Inferior parietal cortex (tissue), 1 donor: ENCODE measurements around the gene MAMDC4.

Source experiments
- DNase-seq: peaks from one replicate; pipeline ENCODE4 v3.0.0-alpha.2; 2016; ENCODE audit errors: extremely low spot score

The MAMDC4 gene

DNA sequence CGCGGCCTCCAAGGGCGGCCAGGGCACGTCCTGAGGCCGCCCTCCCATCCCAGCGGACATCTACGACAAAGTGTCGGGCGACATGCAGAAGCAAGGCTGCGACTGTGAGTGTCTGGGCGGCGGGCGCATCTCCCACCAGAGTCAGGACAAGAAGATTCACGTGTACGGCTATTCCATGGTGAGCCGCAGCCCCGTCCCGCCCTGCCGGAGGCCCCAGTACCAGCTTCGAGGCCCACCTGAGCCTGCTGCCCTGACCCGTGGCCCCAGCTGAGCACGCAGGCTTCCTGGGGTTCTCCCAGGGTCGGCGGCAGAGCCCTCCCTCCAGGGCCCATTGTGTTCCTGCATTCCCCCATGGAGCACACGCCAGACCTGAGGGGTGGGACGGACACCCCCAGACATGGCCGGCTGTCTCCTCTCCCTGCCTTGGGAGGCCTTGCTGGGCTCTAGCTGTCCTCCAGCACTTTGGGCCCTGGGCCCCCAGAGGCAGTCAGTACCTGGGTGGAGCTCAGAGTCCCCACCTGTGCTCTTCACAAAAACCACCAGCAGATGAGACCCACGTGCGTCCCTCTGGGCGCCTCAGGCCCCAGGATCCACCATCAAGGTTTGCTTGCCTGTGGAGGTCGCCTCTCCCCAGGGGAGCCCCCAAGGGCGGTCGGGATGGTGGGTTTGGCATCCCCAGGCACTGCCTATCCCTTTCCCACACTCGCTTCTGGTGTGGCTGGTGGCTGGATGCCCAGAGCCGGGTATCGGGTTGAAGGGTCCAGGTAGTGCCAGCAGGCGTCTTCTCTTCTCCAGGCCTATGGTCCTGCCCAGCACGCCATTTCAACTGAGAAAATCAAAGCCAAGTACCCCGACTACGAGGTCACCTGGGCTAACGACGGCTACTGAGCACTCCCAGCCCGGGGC lies 1.9 kb upstream of the MAMDC4 start:
- DNase-seq, result no peak

DNA sequence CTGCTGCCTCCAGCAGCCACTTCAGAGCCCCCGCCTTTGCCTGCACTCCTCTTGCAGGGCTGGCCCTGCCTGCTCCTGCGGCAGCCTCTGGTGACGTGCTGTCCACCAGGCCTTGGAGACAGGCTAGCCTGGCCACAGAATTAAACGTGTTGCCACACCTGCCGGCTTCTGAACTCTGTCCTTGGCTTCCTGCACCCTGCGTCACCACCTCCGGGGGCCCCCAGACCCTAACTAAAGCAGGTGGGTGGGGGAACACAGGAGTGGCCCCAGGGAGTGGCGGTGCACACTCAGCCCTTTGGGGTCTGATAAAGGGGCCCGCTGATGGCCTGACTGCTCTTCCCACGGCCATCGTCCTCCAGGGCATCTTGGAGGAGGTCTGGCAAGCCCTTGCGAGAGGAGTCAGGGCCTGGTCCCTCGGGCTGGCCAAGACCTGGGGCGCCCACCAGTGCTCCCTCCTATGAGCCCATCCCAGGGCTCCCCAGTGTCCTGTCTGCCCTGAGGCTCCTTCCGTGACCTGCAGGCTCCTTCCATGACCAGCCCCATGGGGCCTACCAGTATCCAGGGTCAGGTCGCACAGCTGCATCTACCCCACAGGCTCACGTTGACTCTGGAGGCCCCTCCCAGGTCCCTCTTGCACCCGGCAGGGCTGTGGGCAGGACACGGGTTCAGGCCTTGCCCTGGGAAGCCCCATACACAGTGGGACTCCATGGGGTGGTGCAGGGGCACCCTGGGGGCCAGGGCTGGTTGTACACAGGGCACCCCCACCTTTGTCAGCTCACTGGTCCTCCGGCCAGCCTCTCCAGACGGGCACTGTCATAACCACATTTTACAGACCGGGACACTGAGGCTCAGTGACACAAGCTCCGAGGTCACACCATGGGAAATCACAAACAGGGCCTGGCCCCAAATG lies 1.0 kb upstream of the MAMDC4 start:
- no peak for DNase-seq

DNA sequence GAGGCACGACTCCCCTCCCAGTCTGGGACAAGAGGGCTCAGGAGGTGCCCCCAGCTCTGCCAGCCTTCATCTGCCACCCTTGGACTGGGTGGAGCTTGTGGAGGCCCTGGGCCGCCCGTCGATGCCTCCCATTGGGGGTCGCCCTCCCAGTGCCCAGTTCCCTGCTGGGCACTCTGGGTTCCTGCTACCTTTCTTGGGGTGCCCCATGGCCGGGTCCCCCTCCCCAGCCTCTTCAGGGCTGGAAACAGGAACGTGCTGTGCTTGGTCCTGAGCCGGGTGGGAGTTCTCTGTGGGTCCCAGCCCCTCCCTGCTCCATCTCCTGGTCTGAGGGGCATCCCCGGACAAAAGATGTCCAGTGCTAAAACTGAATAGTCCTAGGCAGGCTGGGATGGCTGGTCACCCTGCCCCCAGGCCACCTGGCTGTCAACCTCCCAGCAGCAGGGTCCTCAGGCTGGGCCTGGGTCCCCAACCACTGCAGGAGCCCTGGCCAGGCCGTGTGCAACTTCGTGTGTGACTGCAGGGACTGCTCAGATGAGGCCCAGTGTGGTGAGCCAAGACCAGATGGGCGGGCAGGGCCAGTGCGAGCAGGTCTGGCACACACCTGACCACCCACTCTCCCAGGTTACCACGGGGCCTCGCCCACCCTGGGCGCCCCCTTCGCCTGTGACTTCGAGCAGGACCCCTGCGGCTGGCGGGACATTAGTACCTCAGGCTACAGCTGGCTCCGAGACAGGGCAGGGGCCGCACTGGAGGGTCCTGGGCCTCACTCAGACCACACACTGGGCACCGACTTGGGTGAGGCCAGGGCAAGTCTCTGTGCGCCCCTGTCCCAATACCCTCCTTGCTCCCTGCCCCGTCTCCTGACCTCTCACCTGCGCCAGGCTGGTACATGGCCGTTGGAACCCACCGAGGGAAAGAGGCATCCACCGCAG lies 784 bp downstream of the MAMDC4 start:
- DNase-seq, result no peak

DNA sequence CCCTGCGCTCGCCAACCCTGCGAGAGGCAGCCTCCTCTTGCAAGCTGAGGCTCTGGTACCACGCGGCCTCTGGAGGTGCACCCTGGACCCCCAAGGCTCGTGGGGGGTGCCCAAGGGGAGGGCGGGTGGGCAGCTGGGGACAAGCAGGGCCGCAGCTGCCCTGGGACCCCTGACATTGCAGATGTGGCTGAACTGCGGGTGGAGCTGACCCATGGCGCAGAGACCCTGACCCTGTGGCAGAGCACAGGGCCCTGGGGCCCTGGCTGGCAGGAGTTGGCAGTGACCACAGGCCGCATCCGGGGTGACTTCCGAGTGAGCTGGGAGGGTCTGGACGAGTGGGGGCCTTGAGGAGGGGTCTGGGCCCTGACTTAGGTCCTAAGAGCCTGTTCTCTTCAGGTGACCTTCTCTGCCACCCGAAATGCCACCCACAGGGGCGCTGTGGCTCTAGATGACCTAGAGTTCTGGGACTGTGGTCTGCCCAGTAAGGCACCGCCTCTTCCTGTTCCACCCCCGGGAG lies 1.5 kb downstream of the MAMDC4 start:
- no peak for DNase-seq

DNA sequence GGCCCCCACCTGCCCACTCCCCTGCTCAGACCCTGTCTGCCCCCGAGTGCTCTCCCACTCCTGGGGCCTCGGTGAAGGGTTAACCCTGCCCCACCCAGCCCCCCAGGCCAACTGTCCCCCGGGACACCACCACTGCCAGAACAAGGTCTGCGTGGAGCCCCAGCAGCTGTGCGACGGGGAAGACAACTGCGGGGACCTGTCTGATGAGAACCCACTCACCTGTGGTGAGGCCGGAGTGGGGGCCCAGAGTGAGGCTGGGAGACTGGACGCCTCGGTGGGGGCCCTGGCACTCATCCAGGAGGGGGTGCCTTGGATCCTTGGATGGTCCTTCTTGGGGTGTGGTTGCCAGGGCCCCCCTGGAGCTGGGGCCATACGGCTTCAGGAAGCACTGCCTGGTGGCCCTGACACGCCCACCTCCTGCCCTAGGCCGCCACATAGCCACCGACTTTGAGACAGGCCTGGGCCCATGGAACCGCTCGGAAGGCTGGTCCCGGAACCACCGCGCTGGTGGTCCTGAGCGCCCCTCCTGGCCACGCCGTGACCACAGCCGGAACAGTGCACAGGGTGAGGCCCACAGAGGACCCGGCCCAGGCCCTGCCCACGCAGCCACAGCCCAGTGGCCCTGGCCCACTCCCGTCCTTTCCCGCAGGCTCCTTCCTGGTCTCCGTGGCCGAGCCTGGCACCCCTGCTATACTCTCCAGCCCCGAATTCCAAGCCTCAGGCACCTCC lies 2.1 kb downstream of the MAMDC4 start:
- no peak for DNase-seq

DNA sequence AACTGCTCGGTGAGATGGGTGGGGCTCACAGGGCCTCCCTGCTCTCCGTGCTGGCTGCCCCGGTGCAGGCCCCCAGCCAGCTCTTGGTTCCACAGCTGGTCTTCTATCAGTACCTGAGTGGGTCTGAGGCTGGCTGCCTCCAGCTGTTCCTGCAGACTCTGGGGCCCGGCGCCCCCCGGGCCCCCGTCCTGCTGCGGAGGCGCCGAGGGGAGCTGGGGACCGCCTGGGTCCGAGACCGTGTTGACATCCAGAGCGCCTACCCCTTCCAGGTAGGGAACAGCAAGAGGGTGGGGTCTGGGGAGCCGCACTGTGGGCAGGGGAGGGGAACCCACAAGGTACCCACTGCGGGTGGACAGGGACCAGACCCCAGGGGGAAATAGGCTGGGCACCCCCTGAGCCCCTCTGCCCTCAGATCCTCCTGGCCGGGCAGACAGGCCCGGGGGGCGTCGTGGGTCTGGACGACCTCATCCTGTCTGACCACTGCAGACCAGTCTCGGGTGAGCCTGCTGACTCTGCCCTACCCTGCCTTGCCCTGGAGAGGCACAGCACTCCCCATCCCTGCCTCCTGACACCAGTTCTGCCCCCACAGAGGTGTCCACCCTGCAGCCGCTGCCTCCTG lies 2.8 kb downstream of the MAMDC4 start:
- no peak for DNase-seq

DNA sequence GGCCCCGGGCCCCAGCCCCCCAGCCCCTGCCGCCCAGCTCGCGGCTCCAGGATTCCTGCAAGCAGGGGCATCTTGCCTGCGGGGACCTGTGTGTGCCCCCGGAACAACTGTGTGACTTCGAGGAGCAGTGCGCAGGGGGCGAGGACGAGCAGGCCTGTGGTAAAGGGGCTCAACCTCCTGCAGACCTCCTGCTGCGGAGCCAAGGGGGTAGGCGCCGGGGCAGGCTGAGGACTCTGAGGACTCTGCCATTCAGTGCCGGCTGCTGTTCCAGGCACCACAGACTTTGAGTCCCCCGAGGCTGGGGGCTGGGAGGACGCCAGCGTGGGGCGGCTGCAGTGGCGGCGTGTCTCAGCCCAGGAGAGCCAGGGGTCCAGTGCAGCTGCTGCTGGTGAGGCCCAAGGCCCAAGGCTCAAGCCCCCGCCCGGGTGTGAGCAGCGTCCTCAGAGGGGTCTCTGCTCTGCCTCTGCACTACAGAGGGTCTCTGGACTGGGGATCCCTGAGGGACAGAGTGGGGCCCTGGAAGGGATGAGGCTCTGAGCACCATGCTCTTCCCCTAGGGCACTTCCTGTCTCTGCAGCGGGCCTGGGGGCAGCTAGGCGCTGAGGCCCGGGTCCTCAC lies 3.4 kb downstream of the MAMDC4 start:
- DNase-seq, result no peak

DNA sequence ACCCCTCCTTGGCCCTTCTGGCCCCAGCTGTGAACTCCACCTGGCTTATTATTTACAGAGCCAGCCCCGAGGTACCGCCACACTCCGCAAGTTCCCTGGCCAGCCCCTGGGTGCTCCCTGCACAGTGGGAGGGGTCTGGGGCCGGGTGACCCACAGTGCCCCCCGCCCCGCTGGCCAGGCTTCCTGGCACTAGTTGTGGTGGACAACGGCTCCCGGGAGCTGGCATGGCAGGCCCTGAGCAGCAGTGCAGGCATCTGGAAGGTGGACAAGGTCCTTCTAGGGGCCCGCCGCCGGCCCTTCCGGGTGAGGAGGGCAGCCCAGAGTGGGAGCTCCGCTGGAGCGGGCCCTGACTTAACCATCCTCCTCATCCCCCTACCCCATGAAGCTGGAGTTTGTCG lies 3.9 kb downstream of the MAMDC4 start:
- no peak for DNase-seq

DNA sequence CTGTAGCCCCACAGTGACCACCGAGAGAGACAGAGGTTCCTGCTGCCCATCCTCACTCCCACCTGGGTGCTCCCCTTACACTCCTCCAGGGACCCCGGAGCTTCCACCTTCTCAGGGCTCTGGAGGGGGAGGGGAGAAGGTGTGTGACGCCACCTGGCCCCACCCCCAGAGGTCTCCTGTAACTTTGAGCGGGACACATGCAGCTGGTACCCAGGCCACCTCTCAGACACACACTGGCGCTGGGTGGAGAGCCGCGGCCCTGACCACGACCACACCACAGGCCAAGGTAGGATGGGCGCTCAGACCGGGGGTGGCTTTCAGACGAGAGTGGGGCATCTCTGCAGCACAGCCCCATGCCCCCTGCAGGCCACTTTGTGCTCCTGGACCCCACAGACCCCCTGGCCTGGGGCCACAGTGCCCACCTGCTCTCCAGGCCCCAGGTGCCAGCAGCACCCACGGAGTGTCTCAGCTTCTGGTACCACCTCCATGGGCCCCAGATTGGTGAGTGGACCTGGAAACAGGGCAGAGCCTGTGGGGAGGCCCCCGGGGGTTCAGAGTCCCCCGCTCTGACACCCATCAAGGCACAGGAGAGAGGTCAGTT lies 4.5 kb downstream of the MAMDC4 start:
- no peak for DNase-seq

DNA sequence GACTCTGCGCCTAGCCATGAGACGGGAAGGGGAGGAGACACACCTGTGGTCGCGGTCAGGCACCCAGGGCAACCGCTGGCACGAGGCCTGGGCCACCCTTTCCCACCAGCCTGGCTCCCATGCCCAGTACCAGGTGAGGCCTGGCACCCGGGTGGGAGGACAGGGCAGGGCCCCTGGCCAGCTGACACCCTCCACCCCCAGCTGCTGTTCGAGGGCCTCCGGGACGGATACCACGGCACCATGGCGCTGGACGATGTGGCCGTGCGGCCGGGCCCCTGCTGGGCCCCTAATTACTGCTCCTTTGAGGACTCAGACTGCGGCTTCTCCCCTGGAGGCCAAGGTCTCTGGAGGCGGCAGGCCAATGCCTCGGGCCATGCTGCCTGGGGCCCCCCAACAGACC lies 5.0 kb downstream of the MAMDC4 start:
- DNase-seq, result no peak

DNA sequence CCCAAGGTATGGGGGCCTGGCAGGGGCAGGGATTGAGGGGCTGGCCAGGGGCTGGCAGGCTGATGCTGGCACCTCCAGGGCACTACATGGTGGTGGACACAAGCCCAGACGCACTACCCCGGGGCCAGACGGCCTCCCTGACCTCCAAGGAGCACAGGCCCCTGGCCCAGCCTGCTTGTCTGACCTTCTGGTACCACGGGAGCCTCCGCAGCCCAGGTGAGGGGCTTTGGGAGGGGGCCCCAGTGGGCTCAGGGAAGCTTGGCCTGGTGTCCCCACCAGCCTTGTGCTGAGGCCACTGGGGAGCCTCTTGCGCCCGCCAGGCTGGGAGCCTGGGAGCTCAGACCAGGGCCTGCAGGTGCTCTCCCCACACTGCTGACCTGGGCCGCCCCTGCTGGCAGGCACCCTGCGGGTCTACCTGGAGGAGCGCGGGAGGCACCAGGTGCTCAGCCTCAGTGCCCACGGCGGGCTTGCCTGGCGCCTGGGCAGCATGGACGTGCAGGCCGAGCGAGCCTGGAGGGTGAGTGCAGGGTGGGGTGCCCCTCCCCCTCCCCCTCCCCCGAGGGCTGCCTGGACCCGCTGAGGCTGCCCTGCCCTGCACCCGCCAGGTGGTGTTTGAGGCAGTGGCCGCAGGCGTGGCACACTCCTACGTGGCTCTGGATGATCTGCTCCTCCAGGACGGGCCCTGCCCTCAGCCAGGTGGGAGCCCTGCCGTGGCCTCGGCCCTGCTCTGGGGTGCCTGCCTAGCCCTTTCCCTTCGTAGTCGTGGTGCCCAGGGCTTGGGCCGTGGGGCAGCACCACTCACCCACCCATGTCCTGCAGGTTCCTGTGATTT lies 5.7 kb downstream of the MAMDC4 start:
- DNase-seq, result no peak

DNA sequence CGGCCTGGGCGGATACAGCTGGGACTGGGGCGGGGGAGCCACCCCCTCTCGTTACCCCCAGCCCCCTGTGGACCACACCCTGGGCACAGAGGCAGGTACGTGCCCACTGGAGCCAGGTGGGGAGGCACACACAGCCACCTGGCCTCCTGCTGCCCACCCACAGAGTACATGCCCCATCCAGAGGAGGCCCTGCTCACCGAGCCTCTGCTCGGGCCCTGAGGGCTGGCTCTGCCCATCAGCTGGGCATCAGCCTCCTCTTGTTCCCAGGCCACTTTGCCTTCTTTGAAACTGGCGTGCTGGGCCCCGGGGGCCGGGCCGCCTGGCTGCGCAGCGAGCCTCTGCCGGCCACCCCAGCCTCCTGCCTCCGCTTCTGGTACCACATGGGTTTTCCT lies 6.3 kb downstream of the MAMDC4 start:
- DNase-seq, result no peak

DNA sequence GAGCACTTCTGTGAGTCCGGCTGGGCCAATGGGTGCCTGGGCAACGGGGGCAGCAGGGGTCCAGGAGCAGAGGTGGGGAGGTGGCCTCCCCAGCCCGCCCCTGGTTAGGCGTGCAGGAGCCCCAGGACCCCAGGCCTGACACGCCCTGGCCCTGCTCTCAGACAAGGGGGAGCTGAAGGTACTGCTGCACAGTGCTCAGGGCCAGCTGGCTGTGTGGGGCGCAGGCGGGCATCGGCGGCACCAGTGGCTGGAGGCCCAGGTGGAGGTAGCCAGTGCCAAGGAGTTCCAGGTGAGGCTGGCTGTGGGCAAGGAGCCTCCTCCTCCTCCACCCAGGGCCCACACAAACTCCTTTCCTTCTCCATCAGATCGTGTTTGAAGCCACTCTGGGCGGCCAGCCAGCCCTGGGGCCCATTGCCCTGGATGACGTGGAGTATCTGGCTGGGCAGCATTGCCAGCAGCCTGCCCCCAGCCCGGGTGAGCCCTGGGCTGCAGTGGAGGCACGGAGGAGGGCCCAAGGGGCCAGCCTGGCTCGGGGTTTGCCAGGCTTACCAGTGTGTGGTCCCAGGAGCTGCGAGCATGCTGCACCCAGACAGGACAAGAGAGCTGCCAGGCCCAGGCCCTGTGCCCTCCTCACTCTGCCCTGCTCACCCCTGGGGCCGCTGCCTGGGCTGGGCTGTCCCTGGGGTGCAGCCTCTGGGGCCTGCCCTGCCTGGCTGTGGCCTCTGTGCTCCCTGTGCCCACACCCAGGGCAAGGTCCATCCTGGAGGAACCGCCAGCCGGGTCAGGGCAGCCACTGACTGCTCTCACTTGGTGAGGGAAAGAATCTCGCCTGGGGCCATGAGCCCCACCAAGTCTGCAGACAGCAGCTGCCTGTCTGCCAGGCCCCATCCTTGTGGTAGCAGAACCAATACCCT lies 7.0 kb downstream of the MAMDC4 start:
- DNase-seq, result no peak

DNA sequence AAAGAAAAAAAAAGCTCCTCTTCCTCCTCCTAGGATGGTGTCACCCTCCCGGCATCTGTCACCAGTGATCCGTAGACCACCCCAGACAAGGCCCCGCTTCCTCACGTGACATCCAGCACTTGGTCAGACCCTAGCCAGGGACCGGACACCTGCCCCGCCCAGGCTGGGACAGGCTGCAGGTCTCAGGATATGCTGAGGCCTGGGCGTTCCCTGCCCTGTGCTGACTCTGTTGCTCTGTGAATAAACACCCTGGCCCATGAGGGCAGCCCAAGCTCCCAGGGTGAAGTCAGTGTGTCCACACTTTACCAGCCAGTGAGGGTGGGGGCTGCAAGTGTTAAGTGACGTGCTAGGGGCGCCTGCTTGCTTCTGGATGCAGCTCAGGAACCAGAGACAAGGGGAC lies 8.4 kb downstream of the MAMDC4 start:
- DNase-seq, result no peak

DNA sequence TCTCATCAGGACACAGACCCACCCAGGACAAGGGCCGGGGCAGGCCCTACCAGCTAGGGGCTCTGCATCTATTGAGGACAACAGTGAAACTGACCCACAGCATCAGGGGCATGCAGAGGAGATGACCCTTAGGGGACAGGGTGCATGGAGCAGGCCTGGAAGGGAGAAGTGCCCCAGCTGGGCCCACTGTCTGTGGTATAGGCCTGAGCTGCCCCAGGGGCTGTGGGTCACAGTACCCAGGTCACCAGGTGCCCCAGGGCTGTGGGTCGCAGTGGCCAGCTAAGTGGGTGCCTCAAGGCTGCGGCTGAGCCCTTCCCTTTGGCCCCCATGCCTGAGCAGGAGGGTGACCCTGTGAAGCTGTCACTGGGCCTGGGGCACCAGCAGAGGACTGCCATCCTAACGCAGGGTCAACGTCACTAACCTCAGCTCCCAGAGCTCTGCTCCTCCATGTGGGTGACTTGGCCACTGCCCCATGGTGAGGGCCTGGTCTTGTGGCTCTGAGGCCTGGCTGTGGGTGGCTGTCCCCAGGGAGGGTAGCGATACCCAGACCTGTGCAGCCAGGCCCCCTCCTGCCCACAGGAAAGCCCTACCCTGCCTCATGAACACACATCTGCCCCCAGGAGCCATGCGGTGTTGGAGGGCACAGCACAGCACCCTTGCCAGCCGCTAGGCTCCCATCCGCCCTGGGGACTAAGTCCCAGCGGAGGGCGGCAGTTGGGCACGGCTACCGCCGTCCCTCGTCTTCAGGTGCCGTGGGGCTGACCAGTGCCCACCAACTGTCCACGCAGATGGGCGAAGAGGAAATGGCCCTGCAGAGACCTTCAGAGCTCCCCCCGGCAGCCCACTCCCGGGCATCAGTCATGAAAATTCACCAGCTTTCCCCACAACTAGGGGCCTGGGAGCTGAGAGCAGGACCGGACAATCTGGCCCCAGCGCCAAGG lies 9.1 kb downstream of the MAMDC4 start:
- no peak for DNase-seq

DNA sequence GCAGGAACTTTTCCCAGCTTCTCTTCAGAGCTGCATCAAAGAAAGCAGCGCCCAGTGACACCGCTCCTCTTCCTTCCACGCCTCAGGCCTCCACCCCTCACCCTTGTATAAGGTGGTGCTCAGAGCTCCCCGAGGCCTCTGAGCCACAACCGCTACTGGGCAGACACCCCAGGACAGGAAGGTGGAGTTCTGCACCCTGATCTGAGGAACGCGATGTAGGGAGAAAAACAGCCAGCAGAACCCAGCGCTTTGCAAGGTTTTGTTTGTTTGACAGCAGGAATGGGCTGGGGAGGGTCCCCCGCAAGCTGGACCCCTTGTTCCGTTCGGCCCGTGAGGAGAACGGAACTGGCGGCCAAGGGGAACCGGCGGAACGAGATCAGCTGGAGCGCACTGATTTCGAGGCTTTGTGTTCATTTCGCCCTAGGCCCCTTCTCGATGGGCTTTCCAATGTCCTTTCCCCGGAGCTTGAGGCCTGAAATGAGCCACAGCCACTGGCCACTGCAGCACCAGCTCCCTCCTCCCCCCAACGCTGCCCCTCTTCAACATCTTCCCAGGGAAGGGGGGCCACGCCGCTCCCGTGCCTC lies 9.8 kb downstream of the MAMDC4 start:
- no peak for DNase-seq
